Endodermal cell (in vitro differentiated cells): ENCODE measurements around the gene ANKUB1. TPM values are rescaled to one million over a fixed set of nuclear protein-coding genes. Genes with fewer than 3 reads are reported as not detected.

Source experiments
- DNase-seq: peaks from one replicate; pipeline ENCODE4 v3.0.0-alpha.2; 2017
- H3K27ac ChIP-seq: 2 replicates; pipeline ENCODE4 v1.5.1; 2013; ENCODE audit warnings: mild to moderate bottlenecking, low read depth, low read length, moderate library complexity
- H3K27me3 ChIP-seq: 2 replicates; pipeline ENCODE4 v1.6.1; 2013; ENCODE audit warnings: mild to moderate bottlenecking, low read length, moderate library complexity; ENCODE audit not compliant: insufficient read depth, control insufficient read depth, poor library complexity, severe bottlenecking
- H3K36me3 ChIP-seq: 2 replicates; pipeline ENCODE4 v1.7.0; 2013; ENCODE audit warnings: mild to moderate bottlenecking, low read length, moderate library complexity; ENCODE audit not compliant: control insufficient read depth, insufficient read depth
- H3K4me1 ChIP-seq: one replicate; pipeline ENCODE4 v1.7.0; 2013; ENCODE audit warnings: low read length; ENCODE audit not compliant: control insufficient read depth, insufficient read depth
- H3K4me3 ChIP-seq: 2 replicates; pipeline ENCODE4 v1.5.1; 2013; ENCODE audit warnings: mild to moderate bottlenecking, low read length, moderate library complexity
- H3K9ac ChIP-seq: 2 replicates; pipeline ENCODE4 v1.6.1; 2013; ENCODE audit warnings: mild to moderate bottlenecking, low read length, moderate library complexity; ENCODE audit not compliant: poor library complexity, severe bottlenecking; ENCODE audit errors: extremely low read depth
- H3K9me3 ChIP-seq: 2 replicates; pipeline ENCODE4 v1.6.1; 2013; ENCODE audit warnings: mild to moderate bottlenecking, low read length, moderate library complexity; ENCODE audit not compliant: control insufficient read depth
- H3K27ac Mint-ChIP-seq: 2 replicates; pipeline ENCODE4 v1.8.0; 2020; ENCODE audit warnings: mixed read lengths
- H3K27me3 Mint-ChIP-seq: 2 replicates; pipeline ENCODE4 v1.8.0; 2021; ENCODE audit warnings: mild to moderate bottlenecking, mixed read lengths; ENCODE audit not compliant: insufficient read depth
- H3K36me3 Mint-ChIP-seq: 2 replicates; pipeline ENCODE4 v1.8.0; 2020; ENCODE audit warnings: low read depth, mixed read lengths
- H3K4me1 Mint-ChIP-seq: 2 replicates; pipeline ENCODE4 v1.8.0; 2020; ENCODE audit warnings: mixed read lengths
- H3K4me3 Mint-ChIP-seq: 2 replicates; pipeline ENCODE4 v1.8.0; 2020; ENCODE audit warnings: mild to moderate bottlenecking, moderate library complexity, mixed read lengths
- H3K9me3 Mint-ChIP-seq: 2 replicates; pipeline ENCODE4 v1.8.0; 2020; ENCODE audit warnings: mild to moderate bottlenecking, mixed read lengths
- CTCF ChIP-seq: fragments of 200-600 bp; sonication (generic); conservative IDR thresholded peaks from 2 replicates; pipeline ENCODE4 v1.5.0; 2021; ENCODE audit warnings: antibody characterized with exemption, mild to moderate bottlenecking
- WGBS, 2 experiments: methylation state at CpG; one replicate each; pipeline versions ENCODE4 v1.1.5 to v1.1.7; 2013; ENCODE audit warnings: missing lambda C conversion rate in 2 of 2, mixed read lengths in 1 of 2; ENCODE audit not compliant: insufficient coverage in 1 of 2, insufficient read length in 1 of 2; 5-methylcytosine and 5-hydroxymethylcytosine counted together
- total RNA-seq, 2 donors: library from RNA; stranded (reverse); fragmentation: NEBNext Ultra II Directional in 1 of 2; extraction: Animal tissue kit (Norgen Biotek cat#: 25700) in 1 of 2; gene quantifications; 2 replicates in 1 of 2; 3 replicates in 1 of 2; pipeline ENCODE4 v1.2.1, GENCODE V29; 2021

The ANKUB1 gene
- total RNA-seq, 2 donors from 2014 or later: not detected

GRCh38 chr3:149736175-149736952, 56.0 kb downstream of the ANKUB1 start:
- 82 to 92% methylated on average over 2 of the region's 2 CpGs for WGBS, 2 experiments
- H3K27me3 ChIP-seq: no peaks in the 10 kb centered on the region
- H3K27ac ChIP-seq: no peak overlapping the region
- DNase-seq: no peak
- H3K27me3 Mint-ChIP-seq: no peaks in the 10 kb centered on the region
- peaks cover 26% of the 10 kb centered on the region for H3K36me3 Mint-ChIP-seq
- no peak overlapping the region for H3K9ac ChIP-seq
- H3K27ac Mint-ChIP-seq: no peak overlapping the region
- H3K9me3 ChIP-seq: no peaks in the 10 kb centered on the region
- no peak for TF ChIP-seq CTCF
- H3K4me3 ChIP-seq: no peak overlapping the region
- peaks cover 54% of the 10 kb centered on the region for H3K36me3 ChIP-seq
- no peaks in the 10 kb centered on the region for H3K9me3 Mint-ChIP-seq
- peaks cover 3% of the 10 kb centered on the region for H3K4me1 ChIP-seq
- H3K4me3 Mint-ChIP-seq: no peak overlapping the region
- peaks cover 14% of the 10 kb centered on the region for H3K4me1 Mint-ChIP-seq

- no peak for TF ChIP-seq CTCF
- Mint-ChIP-seq H3K9me3 (no peaks in the 10 kb centered on the region), H3K27ac (no peak overlapping the region), H3K4me1 (no peaks in the 10 kb centered on the region), H3K27me3 (no peaks in the 10 kb centered on the region), H3K36me3 (peaks cover 7% of the 10 kb centered on the region), H3K4me3 (no peak overlapping the region)
- no peaks in the 10 kb centered on the region for H3K4me1 ChIP-seq
- WGBS, 2 experiments: 72 to 86% methylated on average over 2 to 3 of the region's 3 CpGs
- H3K27me3 ChIP-seq: no peaks in the 10 kb centered on the region
- no peak for DNase-seq
- H3K36me3 ChIP-seq: peaks cover 15% of the 10 kb centered on the region
- no peaks in the 10 kb centered on the region for H3K9me3 ChIP-seq
- no peak overlapping the region for H3K27ac ChIP-seq
- no peak overlapping the region for H3K4me3 ChIP-seq
- H3K9ac ChIP-seq: no peak overlapping the region
Observed at GRCh38 chr3:149732234-149732633, 60.1 kb downstream of the ANKUB1 start.

DNA sequence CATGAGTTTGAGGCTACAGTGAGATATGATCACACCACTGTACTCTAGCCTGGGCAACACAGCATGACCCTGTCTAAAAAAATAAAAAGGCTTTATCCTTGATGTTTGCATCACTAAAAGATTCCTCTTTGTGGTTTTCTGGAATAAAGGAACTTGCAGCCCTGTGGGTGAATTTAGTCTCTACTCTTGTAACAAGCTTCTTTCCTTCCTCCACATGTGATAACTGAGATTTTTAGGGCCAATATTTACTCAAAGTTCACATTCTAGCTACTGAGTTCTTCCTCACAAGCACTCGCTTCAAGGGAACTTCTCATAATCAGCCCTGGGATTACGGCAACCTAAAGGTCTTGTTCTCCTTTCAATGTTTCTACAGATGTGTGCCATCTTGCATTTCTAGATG, 64.7 kb downstream of the ANKUB1 start:
- no peaks in the 10 kb centered on the region for H3K36me3 ChIP-seq
- no peaks in the 10 kb centered on the region for H3K4me1 Mint-ChIP-seq
- H3K36me3 Mint-ChIP-seq: no peaks in the 10 kb centered on the region
- no peaks in the 10 kb centered on the region for H3K27me3 ChIP-seq
- no peak for TF ChIP-seq CTCF
- no peaks in the 10 kb centered on the region for H3K9me3 ChIP-seq
- no peak for DNase-seq
- WGBS, 2 experiments: 94% methylated on average over 2 of the region's 2 CpGs; no CpG with 5 or more reads in 1 of the 2 experiments
- H3K27me3 Mint-ChIP-seq: no peaks in the 10 kb centered on the region
- no peak overlapping the region for H3K4me3 Mint-ChIP-seq
- H3K9me3 Mint-ChIP-seq: peaks cover 2% of the 10 kb centered on the region
- H3K27ac ChIP-seq: no peak overlapping the region
- H3K4me3 ChIP-seq: no peak overlapping the region
- H3K27ac Mint-ChIP-seq: no peak overlapping the region
- H3K9ac ChIP-seq: no peak overlapping the region
- no peaks in the 10 kb centered on the region for H3K4me1 ChIP-seq
